Muscle of leg (tissue), 11 donors: ENCODE results near the gene TRRAP. TPM values are rescaled to one million over a fixed set of nuclear protein-coding genes. Genes with fewer than 3 reads are reported as not detected.

ENCODE experiments used
- DNase-seq: peaks from one replicate; pipeline ENCODE4 v3.0.0; 2013
- H3K27ac ChIP-seq: one replicate; pipeline ENCODE4 v1.5.1; 2013; ENCODE audit warnings: mild to moderate bottlenecking, low read length, control low read depth
- H3K27me3 ChIP-seq: one replicate; pipeline ENCODE4 v1.6.1; 2013; ENCODE audit warnings: low read length; ENCODE audit not compliant: control insufficient read depth, insufficient read depth
- H3K36me3 ChIP-seq: one replicate; pipeline ENCODE4 v1.6.1; 2013; ENCODE audit warnings: low read length; ENCODE audit not compliant: control insufficient read depth, insufficient read depth
- H3K4me1 ChIP-seq: one replicate; pipeline ENCODE4 v1.6.1; 2013; ENCODE audit warnings: low read length; ENCODE audit not compliant: control insufficient read depth, insufficient read depth
- H3K4me3 ChIP-seq: one replicate; pipeline ENCODE4 v1.5.1; 2013; ENCODE audit warnings: low read length, control low read depth
- H3K9me3 ChIP-seq: replicated peaks from 2 replicates; pipeline ENCODE4 v1.6.1; 2013; ENCODE audit warnings: low read depth, low read length; ENCODE audit not compliant: control insufficient read depth
- WGBS: methylation state at CpG from one replicate; pipeline ENCODE4 v1.1.5; 2013; ENCODE audit warnings: missing lambda C conversion rate; ENCODE audit not compliant: insufficient coverage; 5-methylcytosine and 5-hydroxymethylcytosine counted together
- polyA plus RNA-seq, 8 donors: library from polyadenylated mRNA; unstranded; fragments of 120-200 nt; gene quantifications; one replicate each; pipeline versions ENCODE4 v1.2.1 to v1.2.3, GENCODE V29; 2013; ENCODE audit warnings: inconsistent platforms in 1 of 8, low replicate concordance in 1 of 8; ENCODE audit not compliant: insufficient read length in 8 of 8, insufficient read depth in 1 of 8
- total RNA-seq: library from RNA; stranded (reverse); fragments of 120-200 nt; gene quantifications from one replicate; pipeline ENCODE4 v1.2.4, GENCODE V29; 2013

Gene TRRAP
- total and polyA plus RNA-seq, 9 donors, result 13.6 to 30.3 (median 24.3) TPM

DNA sequence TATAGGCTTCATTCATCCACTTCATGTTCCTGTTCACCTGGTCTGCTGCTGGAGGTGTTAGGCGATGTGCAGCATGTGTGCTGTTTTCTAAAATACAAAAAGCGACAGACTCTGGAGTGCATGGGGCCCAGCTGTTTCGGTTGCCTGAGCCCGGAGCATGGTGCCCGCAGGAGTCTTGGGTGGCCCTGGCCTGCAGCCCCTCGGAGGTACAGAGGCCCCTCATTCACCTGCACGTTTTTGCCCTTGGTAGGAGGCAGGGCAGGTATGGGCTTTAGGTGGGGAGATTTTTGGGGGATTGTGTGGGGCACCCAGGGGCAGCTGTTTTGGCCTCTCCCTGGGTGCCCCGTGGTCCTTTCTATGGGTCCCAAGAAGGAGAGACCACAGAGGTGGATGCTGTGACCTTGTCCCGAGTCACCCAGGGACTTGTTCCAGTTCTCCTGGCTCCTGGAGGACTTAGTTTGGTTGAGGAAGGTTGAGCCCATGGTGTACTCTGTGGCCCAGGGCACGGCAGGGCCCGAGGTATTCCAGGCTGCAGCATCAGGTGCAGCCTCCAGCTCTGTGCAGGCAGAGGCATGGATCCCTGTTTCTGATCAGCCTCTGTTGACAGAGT lies 130.7 kb downstream of the TRRAP start:
- peaks cover 91% of the 10 kb centered on the region for H3K36me3 ChIP-seq
- H3K4me1 ChIP-seq, result no peaks in the 10 kb centered on the region
- no peak for DNase-seq
- H3K27me3 ChIP-seq, result no peaks in the 10 kb centered on the region
- WGBS, result 92% methylated on average over 9 of the region's 11 CpGs
- no peaks in the 10 kb centered on the region for H3K9me3 ChIP-seq
- no peak overlapping the region for H3K4me3 ChIP-seq
- no peak overlapping the region for H3K27ac ChIP-seq

DNA sequence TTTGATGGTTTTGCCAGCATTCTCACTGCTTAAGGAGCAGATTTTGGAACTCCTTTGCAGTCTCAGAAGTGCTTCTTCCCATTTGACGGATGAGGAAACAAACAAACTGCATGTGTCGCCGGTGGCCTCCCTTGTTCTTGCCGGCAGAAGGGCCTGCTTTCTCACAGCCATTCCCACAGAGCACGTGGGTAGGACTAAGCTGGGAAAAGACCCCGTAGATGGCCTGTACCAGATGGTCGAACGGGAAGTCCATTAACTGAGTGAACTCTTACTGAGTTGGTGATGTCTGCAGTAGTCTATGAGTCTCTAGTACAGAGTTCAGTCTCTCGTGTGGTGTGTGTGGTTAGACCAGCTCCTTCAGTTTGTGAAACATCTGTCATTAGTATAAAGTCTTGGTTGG lies 131.9 kb downstream of the TRRAP start:
- no peaks in the 10 kb centered on the region for H3K9me3 ChIP-seq
- no peak for DNase-seq
- H3K4me3 ChIP-seq, result no peak overlapping the region
- H3K27ac ChIP-seq, result no peak overlapping the region
- peaks cover 91% of the 10 kb centered on the region for H3K36me3 ChIP-seq
- no peaks in the 10 kb centered on the region for H3K27me3 ChIP-seq
- H3K4me1 ChIP-seq, result no peaks in the 10 kb centered on the region
- 82% methylated on average over 7 of the region's 9 CpGs for WGBS

DNA sequence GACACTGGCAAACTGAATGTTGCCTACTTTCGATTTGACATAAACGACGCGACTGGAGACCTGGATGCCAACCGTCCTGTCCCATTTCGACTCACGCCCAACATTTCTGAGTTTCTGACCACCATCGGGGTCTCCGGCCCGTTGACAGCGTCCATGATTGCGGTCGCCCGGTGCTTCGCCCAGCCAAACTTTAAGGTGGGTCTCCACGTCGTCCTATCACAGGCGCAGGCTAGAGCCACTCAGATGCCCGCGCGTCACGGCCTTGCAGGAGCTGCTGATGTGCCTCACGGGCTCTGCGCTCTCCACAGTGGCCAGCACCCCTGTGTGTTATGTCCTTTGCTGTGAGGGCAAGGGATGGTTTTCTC lies 133.0 kb downstream of the TRRAP start:
- DNase-seq, result no peak
- no peaks in the 10 kb centered on the region for H3K4me1 ChIP-seq
- 98% methylated on average over 21 of the region's 24 CpGs for WGBS
- H3K27ac ChIP-seq, result no peak overlapping the region
- H3K27me3 ChIP-seq, result no peaks in the 10 kb centered on the region
- peaks cover 87% of the 10 kb centered on the region for H3K36me3 ChIP-seq
- no peaks in the 10 kb centered on the region for H3K9me3 ChIP-seq
- H3K4me3 ChIP-seq, result no peak overlapping the region

DNA sequence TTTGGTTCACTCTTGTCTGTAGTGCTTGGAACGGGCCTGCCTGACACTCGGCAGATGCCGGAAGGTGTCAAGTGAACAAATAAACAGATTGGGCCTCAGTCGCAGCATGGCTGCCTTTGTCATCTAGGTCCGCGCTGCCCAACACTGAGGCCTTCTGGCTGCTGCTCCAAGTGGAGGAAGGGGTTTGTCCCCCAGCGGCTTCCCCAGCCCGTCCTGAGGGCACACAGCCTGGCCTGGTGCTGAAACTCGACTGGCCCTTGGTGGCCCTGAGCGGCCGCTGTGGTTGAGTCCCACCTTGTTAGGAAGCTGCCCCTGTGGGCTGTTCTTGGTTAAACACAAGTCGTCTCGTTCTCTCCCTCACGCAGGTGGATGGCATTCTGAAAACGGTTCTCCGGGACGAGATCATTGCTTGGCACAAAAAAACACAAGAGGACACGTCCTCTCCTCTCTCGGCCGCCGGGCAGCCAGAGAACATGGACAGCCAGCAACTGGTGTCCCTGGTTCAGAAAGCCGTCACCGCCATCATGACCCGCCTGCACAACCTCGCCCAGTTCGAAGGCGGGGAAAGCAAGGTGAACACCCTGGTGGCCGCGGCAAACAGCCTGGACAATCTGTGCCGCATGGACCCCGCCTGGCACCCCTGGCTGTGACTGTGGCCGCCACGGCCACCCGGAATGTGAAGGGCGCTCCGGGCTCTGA lies 133.5 kb downstream of the TRRAP start:
- no peak for DNase-seq
- no peaks in the 10 kb centered on the region for H3K27me3 ChIP-seq
- no peaks in the 10 kb centered on the region for H3K4me1 ChIP-seq
- H3K4me3 ChIP-seq, result no peak overlapping the region
- H3K36me3 ChIP-seq, result peaks cover 83% of the 10 kb centered on the region
- no peaks in the 10 kb centered on the region for H3K9me3 ChIP-seq
- H3K27ac ChIP-seq, result no peak overlapping the region
- 91% methylated on average over 32 of the region's 36 CpGs for WGBS

DNA sequence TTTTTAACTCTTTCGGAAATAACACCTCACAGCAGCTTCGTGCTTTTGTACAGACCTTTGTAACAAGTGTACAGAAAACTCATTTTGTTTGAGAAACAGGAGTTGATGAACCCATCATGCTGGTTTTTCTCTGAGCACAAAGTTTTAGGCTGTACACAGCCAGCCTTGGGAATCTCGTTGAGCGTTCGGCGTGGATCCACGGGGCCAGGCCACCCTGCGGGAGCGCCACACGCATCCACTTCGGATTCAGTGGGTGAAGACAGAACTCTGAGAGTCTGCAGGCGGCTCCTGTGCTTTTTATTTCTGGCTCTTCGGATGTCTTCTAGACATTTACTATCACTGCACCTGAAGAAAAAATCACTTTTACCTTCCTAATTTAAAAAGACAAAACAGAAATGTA lies 134.4 kb downstream of the TRRAP start:
- no peaks in the 10 kb centered on the region for H3K27me3 ChIP-seq
- H3K27ac ChIP-seq, result no peak overlapping the region
- peaks cover 84% of the 10 kb centered on the region for H3K36me3 ChIP-seq
- no peak for DNase-seq
- no peak overlapping the region for H3K4me3 ChIP-seq
- H3K4me1 ChIP-seq, result no peaks in the 10 kb centered on the region
- 93% methylated on average over 12 of the region's 13 CpGs for WGBS
- H3K9me3 ChIP-seq, result no peaks in the 10 kb centered on the region

DNA sequence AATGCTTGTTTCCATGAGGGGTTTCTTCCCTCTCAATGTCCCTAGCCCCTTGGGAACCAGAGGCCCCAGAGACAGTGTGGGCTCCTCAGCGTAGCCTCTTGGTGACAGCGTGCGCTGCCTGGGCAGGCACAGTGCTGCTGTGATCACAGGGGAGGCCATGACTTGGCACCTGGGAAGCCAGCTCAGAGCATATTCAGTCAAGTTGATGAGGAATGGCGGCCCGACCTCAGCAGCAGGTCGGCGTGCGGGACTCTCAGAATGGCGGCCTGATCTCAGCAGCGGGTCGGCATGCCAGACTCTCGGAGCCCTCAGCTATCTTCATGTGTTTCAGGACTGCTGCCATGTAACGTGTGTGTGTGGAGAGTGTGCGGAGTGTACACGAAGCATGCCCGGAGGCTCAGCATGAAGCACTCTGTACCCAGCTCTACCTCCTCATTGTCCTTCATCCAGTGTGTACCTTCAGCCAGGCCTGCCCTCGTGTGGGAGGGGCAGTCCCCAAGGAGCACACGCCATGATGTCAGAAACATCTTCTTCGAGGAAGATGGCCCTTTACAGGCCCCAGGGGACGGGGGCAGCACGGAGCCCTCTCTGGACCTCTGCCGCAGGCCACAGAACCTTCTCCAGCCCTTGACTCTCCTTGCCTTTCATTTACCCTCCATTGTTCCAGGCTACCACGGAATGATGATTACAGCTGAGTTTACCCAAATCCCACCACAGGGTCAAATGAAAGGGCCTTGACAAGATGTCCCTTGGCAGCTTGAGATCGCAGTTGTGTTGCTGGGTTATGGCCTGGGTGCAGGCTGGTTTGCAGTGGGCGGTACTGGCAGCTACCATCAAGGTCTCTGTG lies 135.2 kb downstream of the TRRAP start:
- H3K27ac ChIP-seq, result no peak overlapping the region
- peaks cover 78% of the 10 kb centered on the region for H3K36me3 ChIP-seq
- 93% methylated on average over 23 of the region's 25 CpGs for WGBS
- DNase-seq, result no peak
- no peaks in the 10 kb centered on the region for H3K27me3 ChIP-seq
- no peaks in the 10 kb centered on the region for H3K9me3 ChIP-seq
- no peak overlapping the region for H3K4me3 ChIP-seq
- H3K4me1 ChIP-seq, result no peaks in the 10 kb centered on the region

DNA sequence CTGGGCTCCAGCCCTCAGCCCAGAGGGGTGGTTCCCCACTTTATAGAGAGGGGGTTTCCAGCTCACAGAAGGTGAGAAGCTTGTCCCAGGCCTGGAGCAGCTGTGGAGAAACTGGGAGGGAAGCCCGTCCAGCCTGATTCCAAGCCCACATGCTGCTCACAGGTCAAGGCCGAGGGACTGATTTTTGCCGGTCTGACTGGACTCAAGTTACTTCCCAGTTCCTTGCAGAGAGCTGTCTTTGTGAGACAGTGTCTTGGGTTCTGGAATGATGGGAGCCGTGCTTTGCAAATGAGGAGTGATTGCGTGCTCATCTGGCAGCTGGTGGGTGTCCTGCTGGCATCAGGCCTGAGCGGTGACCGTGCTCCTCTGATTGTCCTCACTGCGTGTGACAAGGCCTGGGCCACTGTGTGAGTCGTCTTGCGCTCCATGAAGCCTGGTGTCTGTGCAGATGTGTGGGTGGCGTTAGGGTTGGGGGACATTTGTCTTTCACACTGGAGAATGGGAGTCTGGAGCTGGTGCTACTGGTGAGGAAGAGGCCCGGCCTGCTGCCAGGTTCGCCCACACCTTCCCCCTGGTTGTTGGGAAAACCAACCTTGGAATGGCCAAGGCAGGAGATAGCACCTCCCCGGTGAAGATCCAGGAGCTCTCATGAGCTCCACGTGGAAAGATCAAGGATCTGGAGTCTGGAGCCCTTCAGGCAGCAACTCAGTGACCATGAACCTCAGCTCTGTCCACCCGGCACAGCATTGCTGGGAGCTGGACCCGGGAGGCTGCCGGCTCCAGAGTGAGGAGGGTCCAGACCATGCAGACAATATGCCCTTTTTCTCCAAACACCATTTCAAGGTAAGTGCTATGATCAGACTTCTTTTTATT lies 136.0 kb downstream of the TRRAP start:
- Histone ChIP-seq H3K27ac (no peak overlapping the region), H3K4me3 (no peak overlapping the region), H3K36me3 (peaks cover 69% of the 10 kb centered on the region), H3K27me3 (no peaks in the 10 kb centered on the region), H3K4me1 (no peaks in the 10 kb centered on the region), H3K9me3 (no peaks in the 10 kb centered on the region)
- WGBS, result 92% methylated on average over 14 of the region's 18 CpGs
- no peak for DNase-seq

DNA sequence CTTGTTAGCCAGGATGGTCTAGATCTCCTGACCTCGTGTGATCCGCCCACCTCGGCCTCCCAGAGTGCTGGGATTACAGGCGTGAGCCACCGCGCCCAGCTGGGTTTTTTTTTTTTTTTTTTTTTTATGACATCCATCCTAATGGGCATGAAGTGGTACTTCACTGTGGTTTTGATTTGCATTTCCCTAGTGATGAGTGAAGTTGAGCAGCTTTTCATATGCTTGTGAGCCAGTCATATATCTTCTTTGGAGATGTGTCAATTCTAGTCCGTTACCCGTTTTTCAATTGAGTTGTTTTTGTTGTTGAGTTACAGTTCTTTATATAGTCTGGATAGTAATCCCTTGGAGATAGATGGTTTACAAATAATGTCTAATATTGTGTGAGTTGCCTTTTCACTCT lies 137.9 kb downstream of the TRRAP start:
- Histone ChIP-seq H3K4me1 (no peaks in the 10 kb centered on the region), H3K27ac (no peak overlapping the region), H3K36me3 (peaks cover 58% of the 10 kb centered on the region), H3K4me3 (no peak overlapping the region), H3K27me3 (no peaks in the 10 kb centered on the region), H3K9me3 (no peaks in the 10 kb centered on the region)
- WGBS, result no CpG with 5 or more reads among the region's 8 CpGs
- DNase-seq, result no peak

DNA sequence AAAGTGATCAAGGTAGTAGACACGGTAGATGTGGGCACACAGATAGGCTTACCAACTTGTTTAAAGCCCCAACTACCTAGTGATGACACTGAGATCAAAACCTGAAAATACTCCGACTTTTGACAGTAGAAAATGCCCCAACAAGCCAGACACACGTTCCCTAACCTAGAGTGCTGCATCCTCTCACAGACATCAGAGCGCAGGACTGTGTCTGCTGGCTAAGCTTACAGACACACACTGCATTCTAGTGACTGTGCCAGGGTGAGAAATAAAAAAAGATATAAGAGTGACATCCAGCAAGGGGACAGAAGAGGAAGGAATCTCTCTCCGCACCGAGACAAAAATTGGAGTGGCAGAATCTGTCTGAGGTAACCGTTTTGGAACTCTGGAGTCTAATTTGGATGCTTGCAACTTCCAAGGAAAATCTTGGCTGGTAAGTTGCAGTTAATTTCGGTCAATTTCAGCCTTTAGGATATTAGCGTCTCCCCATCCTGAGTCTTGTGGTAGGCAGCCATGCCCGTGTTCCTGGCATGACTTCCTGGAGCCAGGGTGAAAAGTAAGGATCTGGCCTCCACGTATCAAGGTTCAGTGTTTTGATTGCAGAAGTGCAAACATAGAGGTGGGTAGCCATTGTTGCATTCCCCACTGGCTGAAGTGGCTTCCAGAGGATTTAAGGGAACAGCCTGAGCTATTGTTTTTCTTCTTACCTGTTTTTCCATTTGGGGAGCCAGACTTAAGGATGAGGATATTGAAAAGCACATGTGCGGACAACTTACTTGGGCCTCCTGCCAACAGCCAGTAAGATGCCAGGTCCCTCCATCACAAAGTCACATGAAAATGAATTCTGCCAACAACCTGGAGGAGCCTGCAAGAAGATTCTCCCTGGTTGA lies 141.4 kb downstream of the TRRAP start:
- Histone ChIP-seq H3K27ac (no peak overlapping the region), H3K4me1 (no peaks in the 10 kb centered on the region), H3K27me3 (no peaks in the 10 kb centered on the region), H3K4me3 (no peak overlapping the region), H3K36me3 (peaks cover 22% of the 10 kb centered on the region), H3K9me3 (no peaks in the 10 kb centered on the region)
- 76% methylated on average over 8 of the region's 12 CpGs for WGBS
- peak; percentile 87 for DNase-seq
